ENCODE results near the gene TSC22D1.

TSC22D1 gene

DNA sequence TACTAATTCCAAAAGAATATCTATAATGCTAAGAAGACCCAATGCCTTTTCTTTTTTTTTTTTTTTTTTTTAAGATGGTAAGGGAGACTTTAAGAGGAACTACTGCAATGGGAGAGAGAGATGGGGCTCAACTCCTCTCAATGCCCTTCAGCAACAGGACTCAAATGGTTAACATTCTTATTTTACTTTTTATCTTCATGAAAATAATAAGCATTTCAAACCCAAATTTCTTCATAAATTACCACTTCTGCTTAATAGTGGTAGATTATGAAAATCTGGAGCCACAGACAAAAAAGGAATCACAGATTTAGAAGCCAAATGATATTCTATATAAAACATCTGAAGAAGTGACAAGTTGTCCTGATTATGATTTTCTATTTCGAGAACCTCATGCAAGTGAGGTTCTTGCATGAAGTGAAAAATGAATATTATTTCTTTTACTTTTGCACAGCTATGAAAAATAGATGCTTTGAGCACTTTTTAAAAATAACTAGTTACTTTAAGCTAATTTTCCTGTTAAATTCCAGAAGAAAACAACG lies 128.3 kb downstream of the TSC22D1 start:
- H3K36me3 Mint-ChIP-seq = no peaks in the 10 kb centered on the region
- H3K4me1 Mint-ChIP-seq = no peaks in the 10 kb centered on the region
- no peaks in the 10 kb centered on the region for H3K9me3 Mint-ChIP-seq
- no peak overlapping the region for H3K27ac Mint-ChIP-seq
- CTCF ChIA-PET = interaction anchor here (1.1 kb wide), 1 partner anchor 538 kb away, joined by 3 read pairs; no protein-coding TSS in a partner anchor
- H3K4me3 Mint-ChIP-seq = no peak overlapping the region
- peaks cover 4% of the 10 kb centered on the region for H3K27me3 Mint-ChIP-seq
- DNase-seq = no peak

DNA sequence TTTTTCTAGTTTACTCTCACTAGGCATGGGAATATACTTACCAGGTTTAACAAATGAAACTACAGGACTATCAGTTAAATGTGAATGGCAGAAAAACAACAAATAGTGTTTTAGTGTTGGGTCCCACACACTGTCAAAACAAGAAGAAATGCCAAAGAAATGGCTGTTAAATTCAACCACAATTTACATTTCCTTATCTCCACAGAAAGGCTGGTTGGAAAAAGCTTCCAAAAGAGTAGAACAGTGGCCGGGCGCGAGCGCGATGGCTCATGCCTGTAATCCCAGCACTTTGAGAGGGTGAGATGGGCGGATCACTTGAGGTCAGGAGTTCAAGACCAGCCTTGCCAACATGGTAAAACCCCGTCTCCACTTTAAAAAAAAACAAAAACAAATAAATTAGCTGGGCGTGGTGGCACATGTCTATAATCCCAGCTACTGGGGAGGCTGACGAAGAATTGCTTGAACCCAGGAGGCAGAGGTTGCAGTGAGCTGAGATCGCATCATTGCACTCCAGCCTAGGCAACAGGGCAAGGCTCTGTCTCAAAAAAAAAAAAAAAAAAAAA lies 136.0 kb downstream of the TSC22D1 start:
- H3K36me3 Mint-ChIP-seq = peaks cover 1% of the 10 kb centered on the region
- H3K27ac Mint-ChIP-seq = no peak overlapping the region
- CTCF ChIA-PET = interaction anchor here (1.5 kb wide), 1 partner anchor 532 kb away, joined by 15 read pairs; no protein-coding TSS in a partner anchor
- peaks cover 31% of the 10 kb centered on the region for H3K27me3 Mint-ChIP-seq
- H3K4me3 Mint-ChIP-seq = no peak overlapping the region
- no peaks in the 10 kb centered on the region for H3K9me3 Mint-ChIP-seq
- no peak for DNase-seq
- peaks cover 20% of the 10 kb centered on the region for H3K4me1 Mint-ChIP-seq

GRCh38 chr13:44439452-44440024 lies 136.6 kb downstream of the TSC22D1 start:
- CTCF ChIA-PET = interaction anchor here (1.0 to 3.5 kb wide), 8 partner anchors 24 to 534 kb away, joined by 3 to 18 read pairs (median 5); no protein-coding TSS in a partner anchor
- no peak overlapping the region for H3K27ac Mint-ChIP-seq
- peaks cover 4% of the 10 kb centered on the region for H3K36me3 Mint-ChIP-seq

DNA sequence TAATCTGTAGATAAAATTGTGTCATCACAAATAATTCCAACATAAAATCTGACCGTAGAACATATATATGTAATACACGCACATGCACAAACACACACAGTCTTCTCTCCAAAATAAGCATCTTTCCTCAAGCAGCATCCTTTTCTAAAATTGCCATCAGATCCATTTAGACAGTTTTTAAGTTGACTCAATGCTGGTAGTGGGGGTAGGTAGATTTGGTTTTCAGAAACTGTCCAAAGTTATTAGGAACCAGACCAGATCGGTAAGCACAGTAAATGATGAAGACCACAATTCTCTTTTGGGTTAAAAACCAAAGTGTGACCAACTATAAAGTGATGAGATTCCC lies 137.9 kb downstream of the TSC22D1 start:
- no peak for DNase-seq
- peaks cover 21% of the 10 kb centered on the region for H3K4me1 Mint-ChIP-seq
- H3K9me3 Mint-ChIP-seq = no peaks in the 10 kb centered on the region
- CTCF ChIA-PET = interaction anchor here (0.6 to 3.5 kb wide), 12 partner anchors 22 to 534 kb away, joined by 3 to 18 read pairs (median 4); no protein-coding TSS in a partner anchor
- H3K4me3 Mint-ChIP-seq = no peak overlapping the region
- no peak overlapping the region for H3K27ac Mint-ChIP-seq
- H3K36me3 Mint-ChIP-seq = peaks cover 6% of the 10 kb centered on the region
- peaks cover 43% of the 10 kb centered on the region for H3K27me3 Mint-ChIP-seq

More at GRCh38 chr13:44439452-44440024, 136.6 kb downstream of the TSC22D1 start:
- H3K4me3 Mint-ChIP-seq = no peak overlapping the region
- no peaks in the 10 kb centered on the region for H3K9me3 Mint-ChIP-seq
- peaks cover 35% of the 10 kb centered on the region for H3K27me3 Mint-ChIP-seq
- no peak for DNase-seq
- H3K4me1 Mint-ChIP-seq = peaks cover 21% of the 10 kb centered on the region

GRCh38 chr13:44437356-44438233 lies 138.5 kb downstream of the TSC22D1 start:
- no peak overlapping the region for H3K27ac Mint-ChIP-seq
- H3K36me3 Mint-ChIP-seq = peaks cover 6% of the 10 kb centered on the region
- no peaks in the 10 kb centered on the region for H3K9me3 Mint-ChIP-seq
- H3K27me3 Mint-ChIP-seq = peaks cover 48% of the 10 kb centered on the region
- peak overlapping the region; percentile 68 for H3K4me3 Mint-ChIP-seq
- no peak for DNase-seq
- H3K4me1 Mint-ChIP-seq = peaks cover 21% of the 10 kb centered on the region
- CTCF ChIA-PET = interaction anchor here (0.8 to 3.5 kb wide), 9 partner anchors 36 to 533 kb away, joined by 3 to 18 read pairs (median 4); no protein-coding TSS in a partner anchor

DNA sequence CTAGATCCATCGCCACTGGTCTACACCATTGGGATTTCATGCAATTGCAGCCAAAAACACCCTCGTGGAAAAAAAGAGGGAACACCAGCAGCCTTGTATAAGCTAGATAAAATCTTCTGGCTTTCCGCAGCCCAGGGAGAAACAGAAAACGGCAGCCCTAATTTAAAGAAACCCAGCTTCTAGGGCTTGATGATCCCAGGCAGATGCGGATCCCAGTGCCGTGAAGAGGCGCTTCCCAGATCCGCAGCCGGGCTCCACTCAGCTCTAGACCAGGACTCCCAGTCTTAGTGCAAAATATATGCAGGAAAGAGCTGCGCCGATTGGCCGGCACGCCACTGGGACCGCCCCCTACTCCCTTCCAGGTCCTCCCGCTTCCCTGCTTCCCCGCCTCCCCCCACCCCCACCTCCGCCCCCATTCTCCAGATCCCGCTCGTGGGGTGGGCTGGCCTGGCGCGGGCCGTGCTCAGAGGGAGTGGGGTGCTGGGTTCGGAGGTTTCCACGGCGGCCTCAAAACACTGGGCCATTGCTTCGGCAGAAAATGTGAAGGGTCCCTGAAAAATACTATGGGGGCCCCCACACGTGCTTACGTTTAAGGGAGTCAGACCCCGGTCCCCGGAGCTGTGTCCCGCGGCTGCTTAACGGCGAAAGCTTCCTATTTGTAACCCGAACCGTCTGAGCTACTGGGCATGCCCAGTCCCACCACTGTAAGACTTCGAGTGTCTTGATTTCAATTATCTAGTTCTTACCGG lies 139.4 kb downstream of the TSC22D1 start:
- CTCF ChIA-PET = interaction anchor here (0.8 to 3.5 kb wide), 7 partner anchors 37 to 532 kb away, joined by 3 to 18 read pairs (median 11); no protein-coding TSS in a partner anchor
- H3K36me3 Mint-ChIP-seq = peaks cover 6% of the 10 kb centered on the region
- peaks cover 21% of the 10 kb centered on the region for H3K4me1 Mint-ChIP-seq
- H3K27me3 Mint-ChIP-seq = peaks cover 50% of the 10 kb centered on the region
- peak; percentile 59 for DNase-seq
- no peaks in the 10 kb centered on the region for H3K9me3 Mint-ChIP-seq
- H3K4me3 Mint-ChIP-seq = peak overlapping the region; percentile 78
- H3K27ac Mint-ChIP-seq = no peak overlapping the region

- H3K9me3 Mint-ChIP-seq = no peaks in the 10 kb centered on the region
Measured at GRCh38 chr13:44435919-44436510, 140.1 kb downstream of the TSC22D1 start.

GRCh38 chr13:44435142-44435918 lies 140.8 kb downstream of the TSC22D1 start:
- peak; percentile 93 for DNase-seq
- H3K27ac Mint-ChIP-seq = no peak overlapping the region
- H3K27me3 Mint-ChIP-seq = peaks cover 42% of the 10 kb centered on the region
- peak overlapping the region; percentile 78 for H3K4me3 Mint-ChIP-seq
- CTCF ChIA-PET = interaction anchor here (1.2 to 2.4 kb wide), 3 partner anchors 244 to 527 kb away, joined by 4 to 17 read pairs (median 9); no protein-coding TSS in a partner anchor
- peaks cover 21% of the 10 kb centered on the region for H3K4me1 Mint-ChIP-seq
- peaks cover 6% of the 10 kb centered on the region for H3K36me3 Mint-ChIP-seq
- H3K9me3 Mint-ChIP-seq = no peaks in the 10 kb centered on the region

More at GRCh38 chr13:44435919-44436510, 140.1 kb downstream of the TSC22D1 start:
- Mint-ChIP-seq H3K27me3 (peaks cover 49% of the 10 kb centered on the region), H3K4me3 (peak overlapping the region; percentile 78), H3K27ac (no peak overlapping the region), H3K4me1 (peaks cover 21% of the 10 kb centered on the region), H3K36me3 (peaks cover 6% of the 10 kb centered on the region)
- CTCF ChIA-PET = interaction anchor here (1.4 to 3.5 kb wide), 4 partner anchors 193 to 531 kb away, joined by 11 to 18 read pairs (median 14); no protein-coding TSS in a partner anchor
- DNase-seq = no peak

DNA sequence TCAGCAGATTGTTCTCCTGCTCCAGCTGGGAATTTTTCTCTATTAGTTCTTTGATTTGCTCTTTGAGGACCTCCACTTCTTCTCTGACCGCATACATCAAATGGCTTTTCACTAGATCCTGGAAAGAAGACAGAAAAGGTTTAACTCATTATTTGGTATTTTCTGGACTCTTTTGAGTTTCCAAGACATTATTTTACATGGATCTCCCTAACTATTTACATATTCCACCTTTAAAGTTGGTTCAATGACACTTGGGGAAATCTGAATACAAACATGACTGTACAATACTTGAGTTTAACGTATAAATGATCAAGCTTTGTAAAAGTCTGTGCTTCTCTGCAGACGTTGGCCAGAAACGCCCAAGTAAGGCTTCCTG lies 141.4 kb downstream of the TSC22D1 start:
- Mint-ChIP-seq H3K36me3 (peaks cover 6% of the 10 kb centered on the region), H3K4me3 (no peak overlapping the region), H3K9me3 (no peaks in the 10 kb centered on the region), H3K27ac (peak overlapping the region; percentile 58), H3K4me1 (peaks cover 21% of the 10 kb centered on the region), H3K27me3 (peaks cover 40% of the 10 kb centered on the region)
- CTCF ChIA-PET = interaction anchor here (1.2 to 2.3 kb wide), 2 partner anchors 243 to 526 kb away, joined by 4 to 9 read pairs; no protein-coding TSS in a partner anchor
- DNase-seq = no peak

DNA sequence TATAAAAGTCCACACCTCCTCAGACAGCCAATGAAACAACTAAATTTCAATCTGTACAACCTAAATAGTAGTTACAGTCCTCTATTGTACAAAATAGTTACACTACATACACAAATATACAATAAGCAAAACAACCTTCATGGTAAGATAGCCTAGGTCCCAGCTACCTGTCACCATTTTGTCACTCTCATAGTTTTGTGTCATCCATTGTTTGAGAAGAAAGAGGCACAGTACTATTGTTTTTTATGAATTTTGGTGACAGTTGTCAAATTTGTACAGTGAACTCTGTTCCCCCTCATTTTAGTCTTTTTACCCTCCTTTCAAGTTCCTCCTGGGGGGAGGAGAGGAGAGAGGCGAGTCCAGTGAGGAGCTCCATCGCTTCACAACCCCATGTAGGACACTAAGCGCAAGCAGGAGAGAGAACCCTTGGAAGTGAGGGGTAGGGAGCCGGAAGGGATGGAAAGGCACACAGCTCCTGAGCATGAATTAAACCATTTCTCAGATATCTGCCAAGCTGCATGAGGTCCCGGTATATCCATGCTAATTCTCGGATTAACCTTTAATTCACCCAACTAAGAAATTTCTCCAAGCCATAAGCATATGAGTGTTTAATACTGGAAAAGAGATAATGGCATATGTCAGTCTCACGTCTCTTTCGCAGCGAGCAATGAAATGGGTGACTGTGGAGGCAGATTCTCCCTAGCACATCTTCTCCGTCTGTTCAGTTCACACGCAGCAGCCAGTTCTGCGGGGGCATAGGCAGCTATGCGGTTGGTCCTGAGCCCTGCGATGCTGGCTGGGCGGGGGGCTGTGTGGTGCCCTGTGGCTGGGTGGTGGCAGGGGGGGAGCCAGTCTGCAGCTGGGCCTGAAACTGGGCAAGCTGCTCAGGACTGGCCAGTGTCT lies 142.0 kb downstream of the TSC22D1 start:
- Mint-ChIP-seq H3K27me3 (peaks cover 40% of the 10 kb centered on the region), H3K4me3 (no peak overlapping the region), H3K4me1 (peaks cover 21% of the 10 kb centered on the region), H3K9me3 (no peaks in the 10 kb centered on the region), H3K36me3 (peaks cover 6% of the 10 kb centered on the region), H3K27ac (no peak overlapping the region)
- CTCF ChIA-PET = interaction anchor here (1.1 to 2.3 kb wide), 3 partner anchors 243 to 526 kb away, joined by 4 to 9 read pairs (median 4); no protein-coding TSS in a partner anchor
- no peak for DNase-seq

- no peak overlapping the region for H3K4me3 Mint-ChIP-seq
- H3K36me3 Mint-ChIP-seq = peaks cover 6% of the 10 kb centered on the region
- no peak for DNase-seq
- H3K27me3 Mint-ChIP-seq = peaks cover 40% of the 10 kb centered on the region
- H3K4me1 Mint-ChIP-seq = peaks cover 21% of the 10 kb centered on the region
- CTCF ChIA-PET = no interaction called here
- no peaks in the 10 kb centered on the region for H3K9me3 Mint-ChIP-seq
- no peak overlapping the region for H3K27ac Mint-ChIP-seq
Measured at GRCh38 chr13:44432650-44433049, 143.5 kb downstream of the TSC22D1 start.
